B cell (primary cell): ENCODE data around the gene EXOC4. TPM values are rescaled to one million over a fixed set of nuclear protein-coding genes. Genes with fewer than 3 reads are reported as not detected.

Source experiments
- ATAC-seq: fragments of 200-7000 bp; cut with Tn5 transposase; one replicate; pipeline ENCODE4 v1.10.0; 2021; ENCODE audit warnings: low read depth, mild to moderate bottlenecking, moderate number of reproducible peaks, moderate library complexity
- CTCF ChIA-PET: fragments of 350-600 bp; sonication (Branson Sonifier 250); formaldehyde crosslinking; loops from one replicate; lab custom pipeline; 2021; ENCODE audit warnings: antibody characterized with exemption, inconsistent platforms; lab: Charles Lee
- POLR2A ChIA-PET: fragments of 350-600 bp; sonication (Branson Sonifier 250); formaldehyde crosslinking; loops from one replicate; lab custom pipeline; 2021; ENCODE audit warnings: antibody characterized with exemption; lab: Charles Lee
- DNase-seq: peaks from one replicate; pipeline ENCODE4 v3.0.0; 2013
- H2AFZ ChIP-seq: 2 replicates; pipeline ENCODE4 v1.6.1; 2012; ENCODE audit warnings: mild to moderate bottlenecking, low read depth, low read length; ENCODE audit not compliant: insufficient read depth, poor library complexity, severe bottlenecking
- H3K27ac ChIP-seq, 2 donors: 1 replicate in 1 of 2; 2 replicates in 1 of 2; pipeline ENCODE4 v1.5.1; 2012 to 2013; ENCODE audit warnings: low read length in 2 of 2, mild to moderate bottlenecking in 2 of 2, moderate library complexity in 1 of 2
- H3K27me3 ChIP-seq, 4 experiments: fragments of 200-600 bp in 1 of 4; sonication (generic) in 1 of 4; replicated peaks in 1 of 4; 1 replicate in 2 of 4; 2 replicates in 2 of 4; pipeline versions ENCODE4 v1.6.1 to v1.7.0; 2013 to 2016; ENCODE audit warnings: low read length in 3 of 4, mild to moderate bottlenecking in 2 of 4, mixed read lengths in 1 of 4, moderate library complexity in 1 of 4; ENCODE audit not compliant: insufficient read depth in 4 of 4, control insufficient read depth in 3 of 4; ENCODE audit errors: control extremely low read depth in 1 of 4
- H3K36me3 ChIP-seq, 2 experiments: replicated peaks in 1 of 2; 1 replicate in 1 of 2; 2 replicates in 1 of 2; pipeline versions ENCODE4 v1.6.1 to v1.7.1; 2013; ENCODE audit warnings: low read length in 1 of 2; ENCODE audit not compliant: insufficient read depth in 2 of 2, control insufficient read depth in 1 of 2; ENCODE audit errors: control extremely low read depth in 1 of 2, extremely low read depth in 1 of 2
- H3K4me1 ChIP-seq, 2 donors: fragments of 200-600 bp in 1 of 2; sonication (generic) in 1 of 2; 1 replicate in 1 of 2; 2 replicates in 1 of 2; pipeline versions ENCODE4 v1.5.1 to v1.6.1; 2013 to 2017; ENCODE audit warnings: low read length in 2 of 2; ENCODE audit not compliant: control insufficient read depth in 2 of 2, insufficient read depth in 2 of 2
- H3K4me2 ChIP-seq: replicated peaks from 2 replicates; pipeline ENCODE3; 2012; ENCODE audit warnings: mild to moderate bottlenecking, low read depth, low read length; ENCODE audit not compliant: poor library complexity, severe bottlenecking
- H3K4me3 ChIP-seq, 5 experiments: fragments of 200-600 bp in 1 of 5; sonication (generic) in 1 of 5; 1 replicate in 3 of 5; 2 replicates in 2 of 5; pipeline versions ENCODE4 v1.5.1 to v1.7.0; 2011 to 2016; ENCODE audit warnings: low read length in 4 of 5, mild to moderate bottlenecking in 4 of 5, low read depth in 2 of 5, control low read depth in 1 of 5, moderate library complexity in 1 of 5; ENCODE audit not compliant: insufficient read depth in 1 of 5; ENCODE audit errors: control extremely low read depth in 1 of 5, extremely low read depth in 1 of 5
- H3K79me2 ChIP-seq: fragments of 200-600 bp; sonication (generic); one replicate; pipeline ENCODE4 v1.6.0; 2016; ENCODE audit warnings: low read length; ENCODE audit not compliant: control insufficient read depth, insufficient read depth
- H3K9ac ChIP-seq: fragments of 200-600 bp; sonication (generic); 2 replicates; pipeline ENCODE4 v1.6.1; 2017; ENCODE audit warnings: mild to moderate bottlenecking, low read length, moderate library complexity
- H3K9me3 ChIP-seq, 3 donors: one replicate each; pipeline versions ENCODE4 v1.6.1 to v1.7.1; 2013; ENCODE audit warnings: low read length in 2 of 3; ENCODE audit not compliant: control insufficient read depth in 2 of 3, insufficient read depth in 1 of 3; ENCODE audit errors: control extremely low read depth in 1 of 3
- H4K20me1 ChIP-seq: 2 replicates; pipeline ENCODE4 v1.6.0; 2012; ENCODE audit warnings: mild to moderate bottlenecking, low read length; ENCODE audit not compliant: insufficient read depth, control insufficient read depth, poor library complexity, severe bottlenecking
- H3K27ac Mint-ChIP-seq: one replicate; pipeline ENCODE4 v1.8.0; 2021; ENCODE audit warnings: mixed read lengths
- H3K27me3 Mint-ChIP-seq: one replicate; pipeline ENCODE4 v1.8.0; 2021; ENCODE audit warnings: mixed read lengths
- H3K4me1 Mint-ChIP-seq: one replicate; pipeline ENCODE4 v1.8.0; 2021; ENCODE audit warnings: mixed read lengths
- H3K4me3 Mint-ChIP-seq: one replicate; pipeline ENCODE4 v1.8.0; 2021; ENCODE audit warnings: mixed read lengths
- H3K9me3 Mint-ChIP-seq: one replicate; pipeline ENCODE4 v1.8.0; 2022; ENCODE audit warnings: mixed read lengths; ENCODE audit not compliant: insufficient read depth
- EZH2 ChIP-seq: IDR thresholded peaks from 2 replicates; pipeline ENCODE4 v1.6.1; 2012; ENCODE audit warnings: borderline replicate concordance, low read depth, mild to moderate bottlenecking, moderate library complexity, low read length; ENCODE audit not compliant: insufficient read depth, poor library complexity, severe bottlenecking
- WGBS: methylation state at CpG from one replicate; pipeline ENCODE4 v1.1.5; 2013; ENCODE audit warnings: missing lambda C conversion rate; ENCODE audit not compliant: insufficient coverage; 5-methylcytosine and 5-hydroxymethylcytosine counted together
- intact Hi-C: fragments of 100-400 bp; cut with micrococcal nuclease; formaldehyde crosslinking; loops from one replicate; pipeline ENCODE4 v1.10.0; 2022
- polyA plus RNA-seq: library from polyadenylated mRNA; depleted of rRNA; stranded (reverse); fragments of >200 nt; gene quantifications from 2 replicates; pipeline ENCODE4 v1.2.3, GENCODE V29; 2012
- total RNA-seq, 2 donors: library from RNA; stranded (reverse); fragments of 120-200 nt in 1 of 2; gene quantifications; 1 replicate in 1 of 2; 2 replicates in 1 of 2; pipeline versions ENCODE4 v1.2.3 to v1.2.4, GENCODE V29; 2013 to 2022
- TF ChIP-seq, protein P1 (sequence below): fragments of 200-600 bp; IDR thresholded peaks from one replicate; pipeline ENCODE4 v1.8.0; 2022; ENCODE audit warnings: antibody characterized with exemption, mild to moderate bottlenecking

Gene EXOC4
- total and polyA plus RNA-seq, 2 donors (not counting 1 experiment from before 2014, with no cell fraction given): 16.7 to 135 TPM

GRCh38 chr7:133530682-133531081 is 277.8 kb downstream of the EXOC4 start:
- peaks cover 0 to 4% of the 10 kb centered on the region in 2 experiments for H3K36me3 ChIP-seq
- no peak overlapping the region for H3K27ac ChIP-seq
- Mint-ChIP-seq H3K27ac (no peak overlapping the region), H3K4me1 (no peaks in the 10 kb centered on the region), H3K9me3 (no peaks in the 10 kb centered on the region), H3K27me3 (no peaks in the 10 kb centered on the region), H3K4me3 (no peak overlapping the region)
- no peak for DNase-seq
- H4K20me1 ChIP-seq: no peaks in the 10 kb centered on the region
- no peaks in the 10 kb centered on the region for H3K9me3 ChIP-seq
- H3K4me2 ChIP-seq: no peak overlapping the region
- TF ChIP-seq, protein P1, sequence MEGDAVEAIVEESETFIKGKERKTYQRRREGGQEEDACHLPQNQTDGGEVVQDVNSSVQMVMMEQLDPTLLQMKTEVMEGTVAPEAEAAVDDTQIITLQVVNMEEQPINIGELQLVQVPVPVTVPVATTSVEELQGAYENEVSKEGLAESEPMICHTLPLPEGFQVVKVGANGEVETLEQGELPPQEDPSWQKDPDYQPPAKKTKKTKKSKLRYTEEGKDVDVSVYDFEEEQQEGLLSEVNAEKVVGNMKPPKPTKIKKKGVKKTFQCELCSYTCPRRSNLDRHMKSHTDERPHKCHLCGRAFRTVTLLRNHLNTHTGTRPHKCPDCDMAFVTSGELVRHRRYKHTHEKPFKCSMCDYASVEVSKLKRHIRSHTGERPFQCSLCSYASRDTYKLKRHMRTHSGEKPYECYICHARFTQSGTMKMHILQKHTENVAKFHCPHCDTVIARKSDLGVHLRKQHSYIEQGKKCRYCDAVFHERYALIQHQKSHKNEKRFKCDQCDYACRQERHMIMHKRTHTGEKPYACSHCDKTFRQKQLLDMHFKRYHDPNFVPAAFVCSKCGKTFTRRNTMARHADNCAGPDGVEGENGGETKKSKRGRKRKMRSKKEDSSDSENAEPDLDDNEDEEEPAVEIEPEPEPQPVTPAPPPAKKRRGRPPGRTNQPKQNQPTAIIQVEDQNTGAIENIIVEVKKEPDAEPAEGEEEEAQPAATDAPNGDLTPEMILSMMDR: no peak
- intact Hi-C loops: no loop called here
- CTCF ChIA-PET: no interaction called here
- no peak for ATAC-seq
- POLR2A ChIA-PET: no interaction called here
- H3K9ac ChIP-seq: no peak overlapping the region
- H3K4me1 ChIP-seq: no peaks in the 10 kb centered on the region
- WGBS: 100% methylated on average over 1 of the region's 4 CpGs
- no peak overlapping the region for H2AFZ ChIP-seq
- H3K4me3 ChIP-seq: no peak overlapping the region
- H3K27me3 ChIP-seq: no peaks in the 10 kb centered on the region
- H3K79me2 ChIP-seq: no peaks in the 10 kb centered on the region

GRCh38 chr7:133534816-133535215 is 281.9 kb downstream of the EXOC4 start:
- Histone ChIP-seq H3K4me3 (no peak overlapping the region), H3K27me3 (no peaks in the 10 kb centered on the region), H3K4me2 (no peak overlapping the region), H3K4me1 (no peaks in the 10 kb centered on the region), H3K79me2 (no peaks in the 10 kb centered on the region), H4K20me1 (no peaks in the 10 kb centered on the region), H3K36me3 (peaks cover 3% of the 10 kb centered on the region in 2 experiments), H3K27ac (no peak overlapping the region), H2AFZ (no peak overlapping the region), H3K9ac (no peak overlapping the region), H3K9me3 (no peaks in the 10 kb centered on the region)
- no peak overlapping the region for H3K27ac Mint-ChIP-seq
- no peak for ATAC-seq
- H3K9me3 Mint-ChIP-seq: no peaks in the 10 kb centered on the region
- POLR2A ChIA-PET: no interaction called here
- TF ChIP-seq EZH2: no peak
- TF ChIP-seq, protein P1: no peak
- WGBS: 91% methylated on average over 4 of the region's 5 CpGs
- H3K27me3 Mint-ChIP-seq: no peaks in the 10 kb centered on the region
- H3K4me1 Mint-ChIP-seq: no peaks in the 10 kb centered on the region
- DNase-seq: no peak
- intact Hi-C loops: no loop called here
- H3K4me3 Mint-ChIP-seq: no peak overlapping the region
- CTCF ChIA-PET: interaction anchor here (1.1 kb wide), 1 partner anchor 16 kb away, joined by 3 read pairs; no protein-coding TSS in a partner anchor
